ENCODE measurements around the gene TBKBP1.

TBKBP1 gene, protein sequence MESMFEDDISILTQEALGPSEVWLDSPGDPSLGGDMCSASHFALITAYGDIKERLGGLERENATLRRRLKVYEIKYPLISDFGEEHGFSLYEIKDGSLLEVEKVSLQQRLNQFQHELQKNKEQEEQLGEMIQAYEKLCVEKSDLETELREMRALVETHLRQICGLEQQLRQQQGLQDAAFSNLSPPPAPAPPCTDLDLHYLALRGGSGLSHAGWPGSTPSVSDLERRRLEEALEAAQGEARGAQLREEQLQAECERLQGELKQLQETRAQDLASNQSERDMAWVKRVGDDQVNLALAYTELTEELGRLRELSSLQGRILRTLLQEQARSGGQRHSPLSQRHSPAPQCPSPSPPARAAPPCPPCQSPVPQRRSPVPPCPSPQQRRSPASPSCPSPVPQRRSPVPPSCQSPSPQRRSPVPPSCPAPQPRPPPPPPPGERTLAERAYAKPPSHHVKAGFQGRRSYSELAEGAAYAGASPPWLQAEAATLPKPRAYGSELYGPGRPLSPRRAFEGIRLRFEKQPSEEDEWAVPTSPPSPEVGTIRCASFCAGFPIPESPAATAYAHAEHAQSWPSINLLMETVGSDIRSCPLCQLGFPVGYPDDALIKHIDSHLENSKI

DNA sequence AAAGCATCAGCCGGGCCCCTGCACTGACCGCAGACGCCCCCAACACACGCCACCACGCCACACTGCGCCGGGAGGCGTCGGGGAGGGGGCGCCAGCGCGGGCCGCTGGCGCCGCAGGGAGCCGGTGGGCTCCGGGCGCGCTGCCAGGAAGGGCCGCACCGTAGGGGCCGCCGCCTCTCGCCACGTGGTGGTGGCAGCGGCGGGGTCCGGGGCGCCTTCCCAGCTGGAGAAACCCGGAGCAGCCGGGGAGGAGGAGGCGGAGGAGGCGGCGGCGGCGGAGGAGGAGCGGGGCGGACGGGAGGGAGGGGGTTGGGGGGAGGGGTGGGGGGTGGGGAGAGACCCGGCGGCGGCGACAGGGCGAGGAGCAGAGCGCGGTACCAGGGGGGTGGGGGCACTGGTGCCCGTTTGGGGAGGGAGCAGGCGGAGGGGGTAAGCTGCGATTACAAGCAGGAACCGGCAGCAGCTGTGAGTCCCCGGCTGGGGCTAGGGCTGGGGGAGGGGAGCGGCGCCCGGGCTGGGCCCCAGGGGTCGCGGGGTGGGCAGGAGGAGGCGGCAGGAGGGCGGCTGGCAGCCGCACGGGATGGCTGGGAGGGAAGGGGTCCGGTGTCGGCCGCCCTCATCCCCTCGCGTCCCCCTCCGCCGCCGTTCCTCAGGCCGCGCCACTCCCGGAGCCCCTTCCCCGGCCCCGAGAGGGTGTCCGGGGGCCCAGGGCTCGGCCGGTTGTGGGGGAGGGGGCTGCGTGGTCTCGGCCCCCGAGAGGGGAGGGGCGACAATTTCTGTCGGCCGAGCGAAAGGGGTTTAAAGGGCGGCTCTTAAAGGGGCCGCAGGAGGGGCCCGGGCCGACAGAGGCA is at the start of gene TBKBP1:
TBKBP1 (plus strand) TSS at position 431 of the 850 bp plus-strand sequence. CDS start 1,952 bp downstream, outside the sequence.
- DNase-seq (ENCODE audit: low read depth), result no peak

DNA sequence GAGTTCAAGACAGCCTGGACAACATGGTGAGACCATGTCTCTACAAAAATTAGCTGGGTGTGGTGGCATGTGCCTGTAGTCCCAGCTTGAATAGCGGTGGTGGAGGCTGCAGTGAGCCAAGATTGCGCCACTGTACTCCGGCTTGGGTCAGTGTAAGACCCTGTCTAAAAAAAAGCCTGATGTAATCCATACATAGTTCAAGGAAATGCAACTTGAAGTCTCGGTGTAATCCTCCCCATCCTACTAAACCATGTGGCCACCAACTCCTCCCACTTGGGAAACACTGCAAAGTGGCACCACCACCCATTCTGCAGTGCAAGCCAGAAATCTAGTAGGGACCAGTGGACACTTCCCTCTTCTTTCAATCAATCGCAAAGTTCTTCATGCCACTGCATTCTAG is 49.6 kb upstream of the TBKBP1 start:
- DNase-seq (ENCODE audit: low read depth), result no peak

DNA sequence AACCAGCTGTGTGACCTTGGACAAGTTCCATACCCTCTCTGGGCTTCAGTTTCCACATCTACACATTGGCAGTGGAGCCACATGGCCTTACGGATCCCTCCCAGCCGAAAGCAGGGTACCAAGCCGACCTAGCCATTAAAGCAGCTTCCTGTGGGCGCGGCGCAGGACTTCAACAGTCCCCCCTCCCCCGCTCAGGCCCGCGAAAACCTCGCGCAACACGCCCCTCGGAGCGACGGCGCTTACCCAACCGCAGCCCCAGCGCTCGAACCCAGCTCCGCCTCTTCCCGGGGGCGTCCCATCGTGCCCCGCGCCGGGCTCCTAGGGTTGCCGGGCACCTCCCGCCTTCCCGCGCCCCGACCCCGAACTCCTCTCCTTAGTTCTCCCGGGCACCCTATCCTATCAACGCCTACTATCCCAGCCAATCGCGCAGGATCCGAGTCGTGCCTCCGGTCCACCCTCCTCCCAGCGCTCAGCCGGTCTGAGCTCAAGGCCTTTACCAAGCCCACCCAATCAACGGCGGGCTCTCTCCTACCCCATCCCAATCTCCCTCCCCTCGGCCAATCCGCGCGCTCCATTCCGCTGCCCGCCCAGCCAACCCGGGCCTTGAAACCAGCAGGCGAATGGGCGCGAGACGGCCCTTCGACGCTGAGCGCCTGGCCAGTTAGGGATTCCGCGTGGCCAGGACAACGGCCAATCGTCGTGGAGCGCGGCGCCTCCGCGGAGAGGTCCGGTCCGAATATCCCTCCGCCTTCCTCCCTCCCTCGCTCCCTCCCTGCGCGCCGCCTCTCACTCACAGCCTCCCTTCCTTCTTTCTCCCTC is 44.6 kb upstream of the TBKBP1 start, which contains the start of gene KPNB1:
KPNB1 (plus strand) TSS at position 767 of the 819 bp plus-strand sequence. CDS start 326 bp downstream, outside the sequence.
- DNase-seq (ENCODE audit: low read depth), result peak; percentile 87

DNA sequence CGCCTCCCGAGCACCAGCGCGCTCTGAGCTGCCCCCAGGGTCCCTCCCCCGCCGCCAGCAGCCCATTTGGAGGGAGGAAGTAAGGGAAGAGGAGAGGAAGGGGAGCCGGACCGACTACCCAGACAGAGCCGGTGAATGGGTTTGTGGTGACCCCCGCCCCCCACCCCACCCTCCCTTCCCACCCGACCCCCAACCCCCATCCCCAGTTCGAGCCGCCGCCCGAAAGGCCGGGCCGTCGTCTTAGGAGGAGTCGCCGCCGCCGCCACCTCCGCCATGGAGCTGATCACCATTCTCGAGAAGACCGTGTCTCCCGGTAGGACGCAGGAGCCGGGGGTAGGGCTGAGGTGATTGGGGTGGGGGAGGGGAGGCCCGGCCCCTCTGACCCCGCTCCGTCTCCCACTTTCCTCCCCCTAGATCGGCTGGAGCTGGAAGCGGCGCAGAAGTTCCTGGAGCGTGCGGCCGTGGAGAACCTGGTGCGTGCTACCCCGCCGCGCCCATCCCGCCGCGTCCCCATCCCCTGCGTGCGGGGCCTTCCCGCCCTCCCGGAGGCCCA is 43.9 kb upstream of the TBKBP1 start:
- DNase-seq (ENCODE audit: low read depth), result no peak

DNA sequence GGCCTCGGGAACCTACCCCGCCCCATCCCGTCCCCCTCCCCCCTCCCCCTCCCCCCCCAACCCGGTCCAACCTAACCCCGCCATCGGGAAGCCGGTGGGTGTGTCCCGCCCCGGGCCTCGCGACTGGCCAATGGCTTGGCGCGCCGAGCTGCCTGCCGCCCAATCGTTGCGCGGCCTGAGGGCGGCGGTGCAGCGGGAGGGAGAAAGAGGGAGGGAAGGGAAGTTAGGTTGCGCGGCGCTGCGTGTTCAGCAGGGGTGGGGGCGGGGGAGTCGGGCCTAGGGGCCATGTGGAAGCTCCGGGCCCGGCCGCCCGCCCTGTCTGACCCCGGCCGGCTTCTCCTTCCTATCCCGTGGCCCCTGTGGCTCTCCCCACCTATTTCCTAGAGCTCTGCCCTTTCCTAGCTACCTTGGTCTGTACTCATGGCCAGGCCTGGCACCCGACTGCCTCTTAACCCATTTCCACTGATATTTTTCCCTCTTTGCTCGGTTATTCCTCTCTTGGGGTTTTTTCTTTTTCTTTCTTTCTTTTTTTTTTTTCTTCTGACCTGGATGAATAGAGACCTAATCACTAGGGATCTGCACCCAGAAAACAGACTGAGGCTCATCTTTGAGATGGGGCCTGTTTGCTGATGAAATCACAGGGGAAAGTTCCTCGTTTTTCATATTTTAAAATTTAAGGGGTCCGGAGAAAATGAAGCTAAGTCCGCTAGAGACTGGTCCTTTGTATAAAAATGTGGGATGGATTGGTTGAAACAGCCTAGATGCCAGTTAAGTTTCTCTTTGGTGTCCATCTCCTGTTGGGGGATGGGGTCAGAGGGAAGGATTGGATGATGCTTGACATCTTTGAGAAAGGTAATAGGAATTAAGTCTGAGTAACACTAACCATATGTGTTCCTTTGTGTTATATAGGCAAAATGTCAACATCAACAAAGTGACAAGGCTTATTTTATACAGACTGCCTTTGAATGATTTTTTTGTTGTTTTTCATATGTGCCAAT is 43.1 kb upstream of the TBKBP1 start:
- peak; percentile 80 for DNase-seq (ENCODE audit: low read depth)

DNA sequence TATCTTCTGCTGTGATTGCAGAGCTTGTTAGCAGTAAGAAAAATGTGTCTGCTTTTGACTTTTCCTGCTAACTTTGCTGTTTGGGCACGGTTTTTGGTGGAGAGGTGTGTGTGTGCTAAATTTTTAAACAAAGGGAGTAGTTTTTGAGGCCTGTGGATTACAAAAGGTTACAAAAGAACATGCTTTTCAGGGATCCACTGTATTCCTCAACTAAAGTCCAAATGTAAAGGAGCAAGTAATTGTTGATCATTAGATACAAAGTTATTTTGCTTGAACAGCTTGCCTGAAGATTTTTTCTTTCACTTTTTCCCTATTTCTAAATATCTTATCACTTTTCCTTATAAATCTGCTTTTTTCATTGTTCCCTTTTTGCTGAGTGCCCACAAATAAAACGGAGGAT is 42.3 kb upstream of the TBKBP1 start:
- DNase-seq (ENCODE audit: low read depth), result no peak

DNA sequence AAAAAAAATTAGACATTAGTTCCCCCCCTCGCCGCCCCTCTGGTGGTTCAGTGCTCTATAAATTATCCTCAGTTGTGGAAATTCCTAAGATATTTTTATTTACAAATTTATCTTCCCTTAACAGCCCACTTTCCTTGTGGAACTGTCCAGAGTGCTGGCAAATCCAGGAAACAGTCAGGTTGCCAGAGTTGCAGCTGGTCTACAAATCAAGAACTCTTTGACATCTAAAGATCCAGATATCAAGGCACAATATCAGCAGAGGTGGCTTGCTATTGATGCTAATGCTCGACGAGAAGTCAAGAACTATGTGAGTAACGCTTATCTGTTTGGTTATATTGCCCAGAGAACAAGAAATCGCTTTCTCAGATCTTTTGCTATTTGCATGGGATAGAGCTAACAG is 41.4 kb upstream of the TBKBP1 start:
- no peak for DNase-seq (ENCODE audit: low read depth)

DNA sequence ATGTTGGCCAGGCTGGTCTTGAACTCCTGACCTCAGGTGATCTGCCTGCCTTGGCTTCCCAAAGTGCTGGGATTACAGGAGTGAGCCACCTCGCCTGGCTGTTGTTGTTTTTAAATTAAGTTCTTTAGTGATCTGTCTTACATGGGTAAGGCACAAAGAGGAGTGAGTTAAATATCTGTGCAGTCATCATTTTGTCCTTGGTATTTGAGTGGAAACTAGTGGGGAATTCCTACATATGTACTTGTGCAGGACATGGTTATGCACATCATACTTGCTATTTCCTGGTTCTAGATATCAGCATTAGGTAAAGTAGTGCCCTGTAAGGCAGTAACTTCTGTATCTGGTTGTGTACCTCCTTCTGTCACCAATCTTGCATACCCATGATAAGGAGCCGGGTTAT is 40.5 kb upstream of the TBKBP1 start:
- no peak for DNase-seq (ENCODE audit: low read depth)

DNA sequence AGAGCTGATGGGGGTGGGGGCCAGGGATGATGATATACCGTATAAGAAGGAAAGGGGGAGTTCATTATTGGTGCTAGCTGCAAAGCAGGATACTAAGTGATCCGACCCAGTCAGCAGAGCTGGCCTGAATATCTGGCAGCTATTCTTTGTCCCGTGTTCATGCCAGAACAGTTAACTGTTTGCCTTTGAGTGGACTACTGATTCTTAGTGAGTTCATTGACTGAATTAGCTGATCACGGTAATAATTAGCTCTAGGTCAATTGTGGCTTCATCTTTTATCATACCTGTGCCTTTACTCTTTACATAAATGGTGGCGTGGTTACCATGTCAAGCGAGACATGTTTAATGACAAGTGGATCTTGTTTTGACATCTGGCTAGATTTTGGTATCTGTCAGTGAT is 39.0 kb upstream of the TBKBP1 start:
- DNase-seq (ENCODE audit: low read depth), result no peak

DNA sequence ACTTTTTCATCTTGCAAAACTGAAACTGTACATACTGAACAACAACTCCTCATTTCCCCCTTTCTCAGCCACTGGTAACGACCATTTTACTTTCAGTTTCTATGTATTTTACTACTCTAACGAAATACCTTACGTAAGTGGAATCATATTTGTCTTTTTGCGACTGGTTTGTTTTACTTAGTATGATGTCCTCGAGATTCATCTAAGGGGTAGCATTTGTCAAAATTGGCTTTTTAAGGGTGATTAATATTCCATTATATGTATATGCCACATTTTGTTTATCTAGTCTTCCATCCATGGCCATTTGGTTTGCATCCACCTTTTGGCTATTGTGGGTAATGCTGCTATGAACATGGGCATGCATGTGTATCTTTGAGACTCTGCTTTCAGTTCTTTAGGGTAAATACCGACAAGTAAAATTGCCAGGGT is 33.9 kb upstream of the TBKBP1 start:
- DNase-seq (ENCODE audit: low read depth), result no peak

DNA sequence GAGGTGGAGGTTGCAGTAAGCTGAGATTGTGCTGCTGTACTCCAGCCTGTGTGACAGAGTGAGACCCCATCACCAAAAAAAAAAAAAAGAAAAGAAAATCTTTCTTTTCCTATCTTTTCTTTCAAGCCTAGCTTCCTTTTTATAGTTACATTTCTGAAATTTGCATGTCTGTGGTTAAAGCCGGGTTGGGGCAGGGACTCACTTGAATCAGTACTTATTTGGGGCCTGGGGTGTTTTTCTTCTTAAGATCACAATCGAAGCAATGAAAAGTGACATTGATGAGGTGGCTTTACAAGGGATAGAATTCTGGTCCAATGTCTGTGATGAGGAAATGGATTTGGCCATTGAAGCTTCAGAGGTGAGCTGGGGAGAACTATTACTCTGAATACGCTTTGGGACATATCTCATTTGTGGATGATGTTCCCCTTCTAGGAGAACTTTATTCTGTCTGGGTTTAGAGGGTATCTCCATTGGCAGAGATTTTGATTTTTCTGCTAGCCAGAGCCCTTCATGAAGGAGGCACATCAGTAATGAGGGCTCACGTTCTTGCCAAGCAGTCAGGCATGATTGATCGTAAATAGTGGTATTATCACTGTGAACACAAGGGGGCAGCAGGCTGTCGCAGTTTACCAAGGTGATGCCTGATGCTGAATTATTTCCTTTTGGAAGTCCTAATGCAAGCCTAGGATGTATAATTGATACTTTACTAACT is 29.9 kb upstream of the TBKBP1 start:
- peak; percentile 21 for DNase-seq (ENCODE audit: low read depth)

DNA sequence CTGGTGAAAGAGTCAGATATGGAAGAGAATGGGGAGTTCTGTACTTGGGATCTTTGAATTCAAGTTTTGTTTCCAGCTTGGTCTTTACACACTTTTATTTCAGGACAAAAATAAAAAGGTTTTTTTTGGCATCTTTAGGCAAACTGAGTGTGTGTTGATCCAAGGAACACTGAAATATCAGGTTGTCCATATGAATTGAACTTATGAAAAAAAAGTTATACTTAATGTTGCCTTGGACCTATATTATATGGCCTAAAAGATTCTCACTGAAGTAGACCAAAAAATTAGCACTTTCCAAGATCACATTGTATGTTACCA is 29.4 kb upstream of the TBKBP1 start:
- DNase-seq (ENCODE audit: low read depth), result no peak

DNA sequence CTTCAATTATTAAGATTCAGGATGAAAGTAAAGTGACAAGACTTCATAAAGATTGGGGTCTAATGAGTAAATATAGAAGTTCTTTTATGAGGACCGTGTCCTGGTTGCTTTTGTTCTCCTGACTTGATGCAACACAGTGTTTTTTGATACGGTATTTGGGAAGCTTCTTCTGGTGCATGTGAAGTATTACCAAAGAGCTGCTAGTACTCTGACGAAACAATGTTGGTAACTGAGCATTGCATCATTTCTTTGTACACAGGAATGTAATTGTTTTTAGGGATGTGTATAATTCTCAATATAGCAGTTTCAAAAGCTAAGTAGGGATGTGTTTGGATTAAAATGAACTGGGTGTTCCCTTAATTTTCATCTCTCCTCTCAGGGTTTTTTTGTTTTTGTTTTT is 28.3 kb upstream of the TBKBP1 start:
- DNase-seq (ENCODE audit: low read depth), result no peak

DNA sequence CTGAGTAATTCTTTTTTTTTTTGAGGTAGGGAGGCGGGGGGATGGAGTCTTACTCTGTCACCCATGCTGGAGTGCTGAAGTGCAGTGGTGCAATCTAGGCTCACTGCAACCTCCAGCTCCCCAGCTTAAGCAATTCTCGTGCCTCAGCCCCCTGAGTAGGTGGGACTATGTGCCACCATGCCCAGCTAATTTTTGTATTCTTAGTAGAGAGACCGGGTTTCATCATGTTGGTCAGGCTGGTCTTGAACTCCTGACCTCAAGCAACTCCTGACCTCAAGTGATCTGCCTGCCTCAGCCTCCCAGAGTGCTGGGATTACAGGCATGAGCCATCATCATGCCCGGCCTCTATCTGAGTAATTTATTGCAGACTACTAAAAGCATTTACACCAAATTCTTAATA is 24.9 kb upstream of the TBKBP1 start:
- no peak for DNase-seq (ENCODE audit: low read depth)

DNA sequence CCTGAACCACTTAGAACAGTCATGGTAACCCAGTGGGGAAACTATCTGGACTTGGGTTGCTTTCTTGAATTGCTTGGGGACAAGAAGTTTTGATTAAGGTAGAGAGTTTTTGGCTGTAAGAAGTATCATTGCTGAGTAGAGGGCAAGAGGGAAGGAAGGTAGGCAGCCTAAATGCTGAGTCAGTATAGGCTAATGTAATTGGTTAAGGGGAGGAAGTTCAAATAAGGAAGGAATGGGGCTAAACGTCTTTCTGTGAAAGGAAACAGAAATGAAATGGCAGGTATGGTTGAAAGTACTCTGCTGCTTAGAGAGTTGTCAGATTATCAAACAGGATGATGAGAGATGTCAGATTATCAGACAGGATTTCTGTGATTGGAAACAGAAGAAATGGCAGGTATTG is 23.9 kb upstream of the TBKBP1 start:
- no peak for DNase-seq (ENCODE audit: low read depth)

DNA sequence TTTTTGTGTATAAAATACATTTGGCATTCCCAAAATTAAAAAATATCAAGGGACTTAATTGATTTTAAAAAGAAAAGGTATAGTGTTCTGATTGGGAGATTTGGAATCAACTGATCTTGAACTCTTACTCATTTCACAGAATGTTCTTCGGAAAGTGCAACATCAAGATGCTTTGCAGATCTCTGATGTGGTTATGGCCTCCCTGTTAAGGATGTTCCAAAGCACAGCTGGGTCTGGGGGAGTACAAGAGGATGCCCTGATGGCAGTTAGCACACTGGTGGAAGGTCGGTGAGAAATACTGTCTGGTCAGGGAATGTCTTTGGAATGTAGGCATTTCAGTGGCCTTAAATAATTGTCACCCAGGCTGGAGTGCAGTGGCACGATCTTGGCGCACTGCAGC is 19.5 kb upstream of the TBKBP1 start:
- no peak for DNase-seq (ENCODE audit: low read depth)

DNA sequence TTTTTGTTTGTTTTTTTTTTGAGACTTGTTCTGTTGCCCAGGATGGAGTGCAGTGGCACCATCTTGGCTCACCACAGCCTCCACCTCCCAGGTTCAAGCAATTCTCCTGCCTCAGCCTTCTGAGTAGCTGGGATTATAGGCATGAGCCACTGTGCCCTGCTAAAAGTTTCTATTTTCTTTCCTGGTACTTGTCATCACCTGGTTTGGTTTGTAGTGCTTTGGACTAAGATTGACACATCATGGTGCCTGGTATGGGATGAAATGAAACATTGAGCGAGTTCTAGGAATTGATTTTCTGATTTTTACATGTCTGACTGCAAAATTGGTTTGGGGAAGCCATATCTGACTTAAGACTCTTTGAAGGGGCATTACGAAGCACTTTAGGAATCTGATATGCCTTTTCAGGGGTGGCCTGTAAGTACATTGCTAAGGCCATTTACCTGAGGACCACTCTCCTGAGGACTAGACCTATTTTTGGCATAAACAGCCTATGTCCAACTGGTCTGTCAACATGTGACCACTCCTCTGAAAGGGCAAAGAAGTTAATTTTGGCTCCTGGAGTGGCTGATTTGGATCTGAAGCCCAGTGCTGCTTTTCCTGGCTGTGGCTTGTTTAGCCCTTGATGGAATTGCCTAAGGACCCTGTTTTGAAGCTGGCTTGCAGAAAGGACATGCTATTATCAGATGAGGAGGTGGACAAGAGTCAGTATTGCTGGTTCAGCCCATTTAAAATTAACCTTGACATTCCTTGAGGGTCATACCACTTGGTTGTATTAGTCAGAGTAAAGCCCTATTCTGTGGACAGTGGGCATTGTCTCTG is 18.4 kb upstream of the TBKBP1 start:
- DNase-seq (ENCODE audit: low read depth), result no peak

DNA sequence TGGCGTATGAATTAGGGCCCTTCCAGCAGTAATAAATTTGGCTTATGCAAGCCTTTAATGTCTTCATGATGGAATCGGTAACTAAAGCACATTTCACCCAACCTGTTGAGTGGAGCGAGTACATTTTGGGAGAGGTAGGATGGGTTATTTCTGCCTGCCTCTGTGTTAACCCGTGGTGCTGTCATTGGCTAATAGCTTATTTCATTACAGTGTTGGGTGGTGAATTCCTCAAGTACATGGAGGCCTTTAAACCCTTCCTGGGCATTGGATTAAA is 17.8 kb upstream of the TBKBP1 start:
- no peak for DNase-seq (ENCODE audit: low read depth)

DNA sequence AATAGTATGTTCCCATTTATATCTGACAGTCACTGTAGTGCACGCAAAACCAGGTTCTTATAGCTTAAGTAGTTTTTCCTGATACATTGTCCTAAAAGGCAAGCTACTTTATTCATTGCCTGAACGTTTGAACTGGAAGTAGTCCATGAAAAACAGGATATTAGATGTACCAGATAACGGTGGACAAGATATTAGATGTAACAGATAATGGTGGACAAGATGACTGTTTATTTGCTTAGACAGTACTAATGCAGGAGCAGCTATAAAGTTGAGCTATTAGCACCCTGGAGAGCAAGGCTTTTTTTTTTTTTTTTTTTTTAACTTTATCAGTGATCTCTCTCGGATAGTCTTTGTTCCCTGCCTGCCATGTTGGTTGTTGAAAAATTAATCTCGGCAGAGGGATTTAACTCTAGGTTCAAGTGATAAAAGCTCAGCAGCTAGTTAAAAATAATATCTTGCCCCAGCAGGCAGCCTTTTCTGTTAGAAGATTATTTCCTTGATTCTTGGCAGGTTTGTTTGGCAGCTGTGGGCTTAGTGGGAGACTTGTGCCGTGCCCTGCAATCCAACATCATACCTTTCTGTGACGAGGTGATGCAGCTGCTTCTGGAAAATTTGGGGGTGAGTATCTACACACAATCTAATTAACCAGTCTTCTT is 17.3 kb upstream of the TBKBP1 start:
- no peak for DNase-seq (ENCODE audit: low read depth)
